HepG2 (cell line): ENCODE data around the gene MAP4K3. TPM values are rescaled to one million over a fixed set of nuclear protein-coding genes. Genes with fewer than 3 reads are reported as not detected.

ENCODE experiments used
- ATAC-seq: fragments of 200-7000 bp; cut with Tn5 transposase; 3 replicates; pipeline ENCODE4 v1.9.1; 2020; ENCODE audit warnings: mild to moderate bottlenecking, moderate library complexity
- BruUV-seq: library from RNA; stranded (reverse); fragments of 400-500 nt; replicated peaks from 2 replicates; lab custom pipeline; 2021; lab: Mats Ljungman, UMichigan
- CTCF ChIA-PET: fragments of 300-600 bp; formaldehyde crosslinking; extraction: SDS; loops from one replicate; lab custom pipeline; 2021; ENCODE audit warnings: low total read pairs, inconsistent platforms, low intra/inter-chr PET ratio; lab: Yijun Ruan, JAX
- POLR2A ChIA-PET: fragments of 350-600 bp; sonication (Branson Sonifier 250); formaldehyde crosslinking; loops from one replicate; lab custom pipeline; 2020; ENCODE audit warnings: antibody characterized with exemption, inconsistent platforms; lab: Yijun Ruan, JAX
- DNase-seq: peaks from one replicate; pipeline ENCODE4 v3.0.0-alpha.2; 2015; ENCODE audit warnings: low spot score
- FAIRE-seq: peaks from 3 replicates; lab custom pipeline; 2011; peaks lifted over from hg19 to GRCh38; lab: Jason Lieb, UNC
- H2AFZ ChIP-seq: one replicate; pipeline ENCODE4 v1.6.1; 2011; ENCODE audit warnings: low read length, inconsistent platforms
- H3K27ac ChIP-seq: fragments of 300-600 bp; 3 replicates; pipeline ENCODE4 v1.8.0; 2011; ENCODE audit warnings: mixed run types, mild to moderate bottlenecking, mixed read lengths, low read length, inconsistent platforms; ENCODE audit not compliant: insufficient read depth; ENCODE audit errors: extremely low read length
- H3K27me3 ChIP-seq, 2 experiments: fragments of 200-600 bp in 1 of 2; 2 replicates in 1 of 2; 3 replicates in 1 of 2; pipeline versions ENCODE4 v1.6.0 to v1.8.0; 2011; ENCODE audit warnings: low read length in 2 of 2, mild to moderate bottlenecking in 2 of 2, moderate library complexity in 2 of 2, inconsistent platforms in 1 of 2; ENCODE audit not compliant: insufficient read depth in 2 of 2, control insufficient read depth in 1 of 2
- H3K36me3 ChIP-seq, 2 experiments: fragments of 200-600 bp in 1 of 2; replicated peaks in 1 of 2; 2 replicates in 1 of 2; 3 replicates in 1 of 2; pipeline versions ENCODE4 v1.5.1 to v1.8.0; 2011; ENCODE audit warnings: low read length in 2 of 2, inconsistent platforms in 1 of 2; ENCODE audit not compliant: insufficient read depth in 2 of 2, control insufficient read depth in 1 of 2
- H3K4me1 ChIP-seq: 2 replicates; pipeline ENCODE4 v1.5.1; 2012; ENCODE audit warnings: low read length, inconsistent platforms; ENCODE audit not compliant: insufficient read depth
- H3K4me2 ChIP-seq: 2 replicates; pipeline ENCODE4 v1.6.0; 2011; ENCODE audit warnings: low read depth, low read length, inconsistent platforms
- H3K4me3 ChIP-seq, 3 experiments: fragments of 200-600 bp in 1 of 3; sonication (generic), shearing (Covaris generic) in 1 of 3; replicated peaks in 1 of 3; 2 replicates each; pipeline ENCODE4 v1.5.1; 2011 to 2016; ENCODE audit warnings: low read length in 3 of 3, inconsistent platforms in 2 of 3, low read depth in 2 of 3, mild to moderate bottlenecking in 2 of 3, control low read depth in 1 of 3, mixed read lengths in 1 of 3; ENCODE audit not compliant: insufficient read depth in 1 of 3
- H3K79me2 ChIP-seq: one replicate; pipeline ENCODE4 v1.6.1; 2011; ENCODE audit warnings: low read length, inconsistent platforms; ENCODE audit not compliant: insufficient read depth
- H3K9ac ChIP-seq: 2 replicates; pipeline ENCODE4 v1.6.0; 2011; ENCODE audit warnings: mild to moderate bottlenecking, low read depth, low read length, inconsistent platforms; ENCODE audit not compliant: insufficient read depth
- H3K9me3 ChIP-seq: 2 replicates; pipeline ENCODE4 v1.5.1; 2012; ENCODE audit warnings: mild to moderate bottlenecking, low read length
- H4K20me1 ChIP-seq: 2 replicates; pipeline ENCODE4 v1.6.0; 2011; ENCODE audit warnings: inconsistent platforms, mild to moderate bottlenecking, low read length, moderate library complexity; ENCODE audit not compliant: insufficient read depth
- ATF1 ChIP-seq: IDR thresholded peaks from 2 replicates; pipeline ENCODE4 v1.6.1; 2016; ENCODE audit warnings: mild to moderate bottlenecking, control low read depth
- CHD2 ChIP-seq: IDR thresholded peaks from 2 replicates; pipeline ENCODE4 v1.6.1; 2011; ENCODE audit warnings: low read depth, low read length, improper control_type of control experiment
- GLI4 ChIP-seq: sonication (generic); formaldehyde crosslinking; IDR thresholded peaks from 2 replicates; pipeline ENCODE4 v1.5.1; 2020; ENCODE audit warnings: missing genetic modification reagents, mild to moderate bottlenecking, moderate library complexity, borderline replicate concordance
- IKZF5 ChIP-seq: IDR thresholded peaks from 2 replicates; pipeline ENCODE4 v1.6.1; 2018; ENCODE audit warnings: missing genetic modification reagents, mild to moderate bottlenecking, missing compliant biosample characterization
- MTA1 ChIP-seq: sonication (generic); formaldehyde crosslinking; IDR thresholded peaks from 2 replicates; pipeline ENCODE4 v1.4.0; 2020; ENCODE audit warnings: missing genetic modification reagents, mild to moderate bottlenecking, borderline replicate concordance
- PHF20 ChIP-seq: sonication (generic); formaldehyde crosslinking; IDR thresholded peaks from 2 replicates; pipeline ENCODE4 v1.5.0; 2020; ENCODE audit warnings: mild to moderate bottlenecking, missing genetic modification reagents
- PHF21A ChIP-seq: sonication (generic); formaldehyde crosslinking; IDR thresholded peaks from 2 replicates; pipeline ENCODE4 v1.5.0; 2020; ENCODE audit warnings: mild to moderate bottlenecking, missing genetic modification reagents
- PLSCR1 ChIP-seq: sonication (generic); formaldehyde crosslinking; IDR thresholded peaks from 2 replicates; pipeline ENCODE4 v1.5.0; 2020; ENCODE audit warnings: missing genetic modification reagents, mild to moderate bottlenecking, borderline replicate concordance
- SMC3 ChIP-seq: IDR thresholded peaks from 2 replicates; pipeline ENCODE4 v1.6.1; 2011; ENCODE audit warnings: low read length, improper control_type of control experiment
- SP5 ChIP-seq: IDR thresholded peaks from 2 replicates; pipeline ENCODE4 v1.6.1; 2016; ENCODE audit warnings: low read depth, borderline replicate concordance
- TOPORS ChIP-seq: sonication (generic); formaldehyde crosslinking; IDR thresholded peaks from 2 replicates; pipeline ENCODE4 v1.8.0; 2023; ENCODE audit warnings: mild to moderate bottlenecking, missing genetic modification reagents
- TRIM22 ChIP-seq: fragments of 450-650 bp; IDR thresholded peaks from 2 replicates; pipeline ENCODE4 v1.6.1; 2017
- ZFP1 ChIP-seq: IDR thresholded peaks from 2 replicates; pipeline ENCODE4 v1.6.1; 2016
- ZNF343 ChIP-seq: sonication (generic); formaldehyde crosslinking; IDR thresholded peaks from 2 replicates; pipeline ENCODE4 v1.4.0; 2020; ENCODE audit warnings: mild to moderate bottlenecking, missing genetic modification reagents
- ZNF441 ChIP-seq: sonication (generic); formaldehyde crosslinking; IDR thresholded peaks from 2 replicates; pipeline ENCODE4 v1.7.0; 2021; ENCODE audit warnings: missing genetic modification reagents, borderline replicate concordance
- ZNF446 ChIP-seq: sonication (generic); formaldehyde crosslinking; IDR thresholded peaks from 2 replicates; pipeline ENCODE4 v1.5.0; 2020; ENCODE audit warnings: mild to moderate bottlenecking, missing genetic modification reagents
- ZNF550 ChIP-seq: sonication (generic); formaldehyde crosslinking; IDR thresholded peaks from 2 replicates; pipeline ENCODE4 v1.4.0; 2020; ENCODE audit warnings: mild to moderate bottlenecking, missing genetic modification reagents, borderline replicate concordance
- ZNF577 ChIP-seq: sonication (generic); formaldehyde crosslinking; IDR thresholded peaks from 2 replicates; pipeline ENCODE4 v1.4.0; 2020; ENCODE audit warnings: mild to moderate bottlenecking, low read depth, missing genetic modification reagents, borderline replicate concordance
- ZNF713 ChIP-seq: sonication (generic); formaldehyde crosslinking; IDR thresholded peaks from 2 replicates; pipeline ENCODE4 v1.4.0; 2020; ENCODE audit warnings: mild to moderate bottlenecking, missing genetic modification reagents
- ZNF720 ChIP-seq: sonication (generic); formaldehyde crosslinking; IDR thresholded peaks from 2 replicates; pipeline ENCODE4 v1.4.0; 2020; ENCODE audit warnings: missing genetic modification reagents
- WGBS: methylation state at CpG from one replicate; pipeline ENCODE4 v1.1.6; 2017; ENCODE audit warnings: low lambda C conversion rate; 5-methylcytosine and 5-hydroxymethylcytosine counted together
- in situ Hi-C: cut with HindIII; loops from 2 replicates; pipeline ENCODE4 v1.10.0; 2017; ENCODE audit warnings: low pct_unique_long_range_greater_than_20kb; ENCODE audit not compliant: extremely low pct_ligation_motif_present
- intact Hi-C: fragments of 100-400 bp; cut with micrococcal nuclease; formaldehyde crosslinking; loops from one replicate; pipeline ENCODE4 v1.10.0; 2022; ENCODE audit not compliant: unreplicated experiment
- polyA plus RNA-seq, 8 experiments: library from polyadenylated mRNA; depleted of rRNA in 3 of 8; stranded (reverse) in 7 of 8; unstranded in 1 of 8; fragments of >200 nt; fragmentation: Illumina TruSeq in 4 of 8; extraction: Trizol in 4 of 8; gene quantifications; 2 replicates each; pipeline versions ENCODE4 v1.2.1 to v1.2.3, GENCODE V29; 2011 to 2016; ENCODE audit warnings: low read depth in 4 of 8, missing spikeins in 1 of 8, mixed read lengths in 1 of 8; ENCODE audit not compliant: insufficient read depth in 1 of 8
- total RNA-seq, 5 experiments: library from RNA; depleted of rRNA; stranded (reverse); fragments of >200 nt; fragmentation: Illumina TruSeq; extraction: Trizol; gene quantifications; 2 replicates each; pipeline ENCODE4 v1.2.3, GENCODE V29; 2016; ENCODE audit warnings: low read depth in 1 of 5

Gene MAP4K3
- total and polyA plus RNA-seq, 2 of the 13 experiments (the other 11 are each of a cell fraction or from before 2014, with no cell fraction given), result 45.9 to 53.2 TPM

GRCh38 chr2:39466311-39466710, 29.2 kb upstream of the MAP4K3 start:
- no TSS peak for BruUV-seq
- TF ChIP-seq ZNF577, result no peak
- TF ChIP-seq PHF21A (CRISPR knock-in tag), result no peak
- no peak for TF ChIP-seq SP5 (CRISPR knock-in tag)
- TF ChIP-seq MTA1 (CRISPR knock-in tag), result no peak
- no peak for TF ChIP-seq ZNF446
- TF ChIP-seq ZNF441 (CRISPR knock-in tag), result no peak
- no peak for TF ChIP-seq ZNF343
- TF ChIP-seq ZNF720, result no peak
- no peak for TF ChIP-seq PHF20
- TF ChIP-seq GLI4 (CRISPR knock-in tag), result no peak
- no peak for TF ChIP-seq ATF1 (CRISPR knock-in tag)
- Histone ChIP-seq H3K4me1 (peaks cover 38% of the 10 kb centered on the region), H3K4me2 (no peak overlapping the region), H3K36me3 (no peaks in the 10 kb centered on the region), H3K9me3 (no peaks in the 10 kb centered on the region), H3K79me2 (no peaks in the 10 kb centered on the region), H2AFZ (no peak overlapping the region), H3K27ac (no peak overlapping the region), H4K20me1 (no peaks in the 10 kb centered on the region), H3K4me3 (no peak overlapping the region), H3K27me3 (no peaks in the 10 kb centered on the region), H3K9ac (no peak overlapping the region)
- CTCF ChIA-PET, result no interaction called here
- in situ Hi-C loops (no loop called here), intact Hi-C loops (no loop called here)
- POLR2A ChIA-PET, result no interaction called here
- WGBS, result 98% methylated on average over 6 of the region's 6 CpGs
- FAIRE-seq, result no peak
- ATAC-seq, result no peak
- no peak for DNase-seq

GRCh38 chr2:39464864-39465263, 27.8 kb upstream of the MAP4K3 start:
- no peak for ATAC-seq
- Histone ChIP-seq H3K79me2 (no peaks in the 10 kb centered on the region), H3K9ac (no peak overlapping the region), H3K27me3 (no peaks in the 10 kb centered on the region), H3K4me1 (peaks cover 29% of the 10 kb centered on the region), H2AFZ (no peak overlapping the region), H3K27ac (no peak overlapping the region), H3K4me3 (no peak overlapping the region), H3K9me3 (no peaks in the 10 kb centered on the region), H3K4me2 (no peak overlapping the region), H3K36me3 (no peaks in the 10 kb centered on the region), H4K20me1 (no peaks in the 10 kb centered on the region)
- no peak for FAIRE-seq
- 29% methylated on average over 1 of the region's 1 CpG for WGBS
- POLR2A ChIA-PET, result no interaction called here
- TF ChIP-seq ZNF550 (CRISPR knock-in tag) (no peak), SMC3 (no peak), ZNF713 (CRISPR knock-in tag) (no peak), TRIM22 (no peak), ZFP1 (CRISPR knock-in tag) (no peak), PLSCR1 (CRISPR knock-in tag) (no peak), IKZF5 (CRISPR knock-in tag) (no peak), CHD2 (no peak), TOPORS (no peak)
- no peak for DNase-seq
- CTCF ChIA-PET, result no interaction called here
- BruUV-seq, result no TSS peak
- in situ Hi-C loops (no loop called here), intact Hi-C loops (no loop called here)
